ENCODE measurements around the gene RDH5.

DNA sequence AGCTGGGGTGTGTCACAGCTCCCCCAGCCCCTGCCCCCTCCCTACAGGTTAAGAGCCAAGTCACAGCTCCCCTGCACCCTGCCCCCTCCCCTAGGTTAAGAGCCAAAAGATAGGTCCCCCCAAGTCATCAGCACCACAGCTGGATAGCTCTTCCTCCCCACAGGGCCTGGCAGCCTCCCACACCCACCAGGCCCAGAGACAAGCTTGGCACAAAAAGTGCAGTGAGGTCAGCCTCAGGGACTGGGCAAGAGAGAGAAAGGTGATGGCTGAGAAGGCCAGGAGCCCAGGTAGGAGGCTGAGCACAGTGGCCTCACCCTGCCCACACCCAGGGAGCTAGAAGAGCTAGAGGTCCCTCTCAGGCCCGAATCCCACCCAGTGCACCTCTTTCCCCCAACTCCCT is 21.2 kb upstream of the RDH5 start:
- no peak for TF ChIP-seq POLR2A (IDR thresholded peaks at IDR 0.05)
- TF ChIP-seq, protein P1, sequence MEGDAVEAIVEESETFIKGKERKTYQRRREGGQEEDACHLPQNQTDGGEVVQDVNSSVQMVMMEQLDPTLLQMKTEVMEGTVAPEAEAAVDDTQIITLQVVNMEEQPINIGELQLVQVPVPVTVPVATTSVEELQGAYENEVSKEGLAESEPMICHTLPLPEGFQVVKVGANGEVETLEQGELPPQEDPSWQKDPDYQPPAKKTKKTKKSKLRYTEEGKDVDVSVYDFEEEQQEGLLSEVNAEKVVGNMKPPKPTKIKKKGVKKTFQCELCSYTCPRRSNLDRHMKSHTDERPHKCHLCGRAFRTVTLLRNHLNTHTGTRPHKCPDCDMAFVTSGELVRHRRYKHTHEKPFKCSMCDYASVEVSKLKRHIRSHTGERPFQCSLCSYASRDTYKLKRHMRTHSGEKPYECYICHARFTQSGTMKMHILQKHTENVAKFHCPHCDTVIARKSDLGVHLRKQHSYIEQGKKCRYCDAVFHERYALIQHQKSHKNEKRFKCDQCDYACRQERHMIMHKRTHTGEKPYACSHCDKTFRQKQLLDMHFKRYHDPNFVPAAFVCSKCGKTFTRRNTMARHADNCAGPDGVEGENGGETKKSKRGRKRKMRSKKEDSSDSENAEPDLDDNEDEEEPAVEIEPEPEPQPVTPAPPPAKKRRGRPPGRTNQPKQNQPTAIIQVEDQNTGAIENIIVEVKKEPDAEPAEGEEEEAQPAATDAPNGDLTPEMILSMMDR (IDR thresholded peaks at IDR 0.05) = no peak
